Large intestine (tissue), 3 donors: ENCODE results near the gene TMEM191C. TPM values are rescaled to one million over a fixed set of nuclear protein-coding genes. Genes with fewer than 3 reads are reported as not detected.

Source experiments
- DNase-seq, 2 donors: peaks; one replicate each; pipeline versions ENCODE4 v3.0.0 to v3.0.0-alpha.2; 2013
- H3K27ac ChIP-seq: one replicate; pipeline ENCODE4 v1.5.1; 2013; ENCODE audit warnings: low read length
- H3K27me3 ChIP-seq: 2 replicates; pipeline ENCODE4 v1.6.1; 2013; ENCODE audit warnings: low read length; ENCODE audit not compliant: control insufficient read depth, insufficient read depth
- H3K36me3 ChIP-seq: 2 replicates; pipeline ENCODE4 v1.6.1; 2013; ENCODE audit warnings: low read length; ENCODE audit not compliant: control insufficient read depth, insufficient read depth
- H3K4me1 ChIP-seq: one replicate; pipeline ENCODE4 v1.6.1; 2013; ENCODE audit warnings: low read length; ENCODE audit not compliant: control insufficient read depth, insufficient read depth
- H3K4me3 ChIP-seq: one replicate; pipeline ENCODE4 v1.5.1; 2013; ENCODE audit warnings: low read length
- H3K9me3 ChIP-seq: one replicate; pipeline ENCODE4 v1.6.1; 2013; ENCODE audit warnings: mild to moderate bottlenecking, low read depth, low read length, moderate library complexity; ENCODE audit not compliant: control insufficient read depth
- WGBS: methylation state at CpG from one replicate; pipeline ENCODE4 v1.1.5; 2013; ENCODE audit warnings: low lambda C conversion rate; ENCODE audit not compliant: insufficient coverage; 5-methylcytosine and 5-hydroxymethylcytosine counted together
- polyA plus RNA-seq: library from polyadenylated mRNA; unstranded; fragments of 120-200 nt; gene quantifications from one replicate; pipeline ENCODE4 v1.2.1, GENCODE V29; 2013

Gene TMEM191C
- polyA plus RNA-seq, 1 donor, result 4.6 TPM

- WGBS, result no CpG with 5 or more reads among the region's 49 CpGs
- peaks cover 57% of the 10 kb centered on the region for H3K36me3 ChIP-seq
- no peak for DNase-seq
- peaks cover 2% of the 10 kb centered on the region for H3K4me1 ChIP-seq
- H3K27me3 ChIP-seq, result no peaks in the 10 kb centered on the region
- no peak overlapping the region for H3K27ac ChIP-seq
- H3K4me3 ChIP-seq, result no peak overlapping the region
- no peaks in the 10 kb centered on the region for H3K9me3 ChIP-seq
Measured at GRCh38 chr22:21446128-21446826, 20.9 kb upstream of the TMEM191C start.

- peaks cover 57% of the 10 kb centered on the region for H3K36me3 ChIP-seq
- H3K27ac ChIP-seq, result no peak overlapping the region
- no peaks in the 10 kb centered on the region for H3K9me3 ChIP-seq
- 80% methylated on average over 1 of the region's 33 CpGs for WGBS
- no peak for DNase-seq
- H3K27me3 ChIP-seq, result no peaks in the 10 kb centered on the region
- H3K4me1 ChIP-seq, result peaks cover 2% of the 10 kb centered on the region
- no peak overlapping the region for H3K4me3 ChIP-seq
Measured at GRCh38 chr22:21446827-21447690, 20.1 kb upstream of the TMEM191C start.

GRCh38 chr22:21447694-21448402, 19.3 kb upstream of the TMEM191C start:
- H3K36me3 ChIP-seq, result peaks cover 57% of the 10 kb centered on the region
- no peak overlapping the region for H3K4me3 ChIP-seq
- no peak overlapping the region for H3K27ac ChIP-seq
- WGBS, result no CpG with 5 or more reads among the region's 22 CpGs
- no peaks in the 10 kb centered on the region for H3K27me3 ChIP-seq
- peaks cover 2% of the 10 kb centered on the region for H3K4me1 ChIP-seq
- H3K9me3 ChIP-seq, result no peaks in the 10 kb centered on the region
- no peak for DNase-seq

- no peaks in the 10 kb centered on the region for H3K9me3 ChIP-seq
- no peak for DNase-seq
- H3K4me1 ChIP-seq, result peaks cover 2% of the 10 kb centered on the region
- H3K27me3 ChIP-seq, result no peaks in the 10 kb centered on the region
- H3K27ac ChIP-seq, result no peak overlapping the region
- 93% methylated on average over 3 of the region's 23 CpGs for WGBS
- no peak overlapping the region for H3K4me3 ChIP-seq
- H3K36me3 ChIP-seq, result peaks cover 47% of the 10 kb centered on the region
Measured at GRCh38 chr22:21448627-21449416, 18.4 kb upstream of the TMEM191C start.

GRCh38 chr22:21449531-21450319, 17.5 kb upstream of the TMEM191C start:
- no peak for DNase-seq
- Histone ChIP-seq H3K27me3 (no peaks in the 10 kb centered on the region), H3K9me3 (no peaks in the 10 kb centered on the region), H3K4me3 (no peak overlapping the region), H3K27ac (no peak overlapping the region), H3K36me3 (peaks cover 39% of the 10 kb centered on the region), H3K4me1 (peaks cover 2% of the 10 kb centered on the region)
- WGBS, result 93% methylated on average over 6 of the region's 23 CpGs

GRCh38 chr22:21450320-21450831, 16.8 kb upstream of the TMEM191C start:
- peaks cover 2% of the 10 kb centered on the region for H3K4me1 ChIP-seq
- H3K4me3 ChIP-seq, result no peak overlapping the region
- DNase-seq, result no peak
- no peaks in the 10 kb centered on the region for H3K27me3 ChIP-seq
- WGBS, result no CpG with 5 or more reads among the region's 19 CpGs
- no peaks in the 10 kb centered on the region for H3K9me3 ChIP-seq
- H3K36me3 ChIP-seq, result peaks cover 33% of the 10 kb centered on the region
- H3K27ac ChIP-seq, result no peak overlapping the region

GRCh38 chr22:21450858-21451353, 16.3 kb upstream of the TMEM191C start:
- Histone ChIP-seq H3K4me3 (no peak overlapping the region), H3K9me3 (no peaks in the 10 kb centered on the region), H3K27ac (no peak overlapping the region), H3K27me3 (no peaks in the 10 kb centered on the region), H3K4me1 (peaks cover 2% of the 10 kb centered on the region), H3K36me3 (peaks cover 27% of the 10 kb centered on the region)
- WGBS, result no CpG with 5 or more reads among the region's 9 CpGs
- no peak for DNase-seq

GRCh38 chr22:21451545-21452520, 15.4 kb upstream of the TMEM191C start:
- H3K4me1 ChIP-seq, result peaks cover 2% of the 10 kb centered on the region
- no peak overlapping the region for H3K4me3 ChIP-seq
- H3K27ac ChIP-seq, result no peak overlapping the region
- H3K27me3 ChIP-seq, result no peaks in the 10 kb centered on the region
- no peak for DNase-seq
- no peaks in the 10 kb centered on the region for H3K9me3 ChIP-seq
- peaks cover 18% of the 10 kb centered on the region for H3K36me3 ChIP-seq
- no CpG with 5 or more reads among the region's 7 CpGs for WGBS
